HG02763 (cell line): Measurements from ENCODE around the gene PRPF4.
"Not testable (repeated sequence)": the region's sequence is repeated elsewhere in the genome, so short reads cannot be mapped to it uniquely, and the experiment has no call there.

Source experiments
- ATAC-seq: cut with Tn5 transposase; IDR thresholded peaks from one replicate; pipeline ENCODE4 v1.9.1; 2021; ENCODE audit warnings: mild to moderate bottlenecking, moderate library complexity; ENCODE audit not compliant: unreplicated experiment

PRPF4 gene

GRCh38 chr9:113267911-113268566 lies 7.4 kb upstream of the PRPF4 start:
- no peak for ATAC-seq

- ATAC-seq: no peak
These were observed 6.1 kb upstream of the PRPF4 start for GRCh38 chr9:113269355-113269754.

GRCh38 chr9:113269871-113270270 lies 5.6 kb upstream of the PRPF4 start:
- no peak for ATAC-seq

- ATAC-seq: peak; percentile 2
These were observed 843 bp upstream of the PRPF4 start for GRCh38 chr9:113274474-113275156.

GRCh38 chr9:113278840-113279239 lies 3.4 kb downstream of the PRPF4 start:
- no peak for ATAC-seq

DNA sequence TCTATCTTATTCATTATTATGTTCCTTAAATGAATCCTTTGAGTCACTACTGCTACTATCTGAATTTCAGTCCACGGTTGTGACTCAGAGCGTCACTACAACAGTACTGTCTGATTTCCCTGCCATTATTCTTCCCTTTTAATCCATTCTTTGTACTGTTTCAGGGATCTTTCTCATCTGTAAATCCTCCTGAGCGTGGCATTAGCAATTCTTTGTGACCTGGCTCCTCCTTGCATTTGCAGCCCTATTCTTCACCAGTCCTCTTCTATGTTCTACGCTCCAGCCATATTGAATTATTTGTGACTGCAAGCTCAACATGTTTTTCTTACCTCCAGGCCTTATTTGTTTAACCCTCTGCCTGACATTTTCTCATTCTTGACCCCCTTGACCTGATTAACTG lies 5.9 kb downstream of the PRPF4 start:
- ATAC-seq: no peak

- no peak for ATAC-seq
These were observed 13.6 kb downstream of the PRPF4 start for GRCh38 chr9:113289091-113289490.

DNA sequence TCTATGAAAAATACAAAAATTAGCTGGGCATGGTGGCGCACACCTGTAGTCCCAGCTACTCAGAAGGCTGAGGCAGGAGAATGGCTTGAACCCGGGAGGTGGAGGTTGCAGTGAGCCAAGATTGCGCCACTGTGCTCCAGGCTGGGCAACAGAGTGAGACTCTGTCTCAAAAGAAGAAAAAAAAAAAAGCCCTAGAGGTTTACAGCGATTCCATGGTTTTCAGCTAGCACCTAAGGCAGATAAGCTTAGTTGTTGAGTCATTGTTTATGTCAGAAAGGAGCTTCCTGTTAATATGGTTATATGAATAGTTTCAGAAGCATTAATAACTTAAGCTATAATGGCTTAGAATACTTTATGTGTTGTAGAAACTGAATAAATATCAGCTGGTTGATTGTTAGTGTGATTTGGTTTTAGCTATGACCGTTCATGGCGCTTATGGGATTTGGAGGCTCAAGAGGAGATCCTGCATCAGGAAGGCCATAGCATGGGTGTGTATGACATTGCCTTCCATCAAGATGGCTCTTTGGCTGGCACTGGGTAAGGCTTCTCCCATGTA lies 14.7 kb downstream of the PRPF4 start:
- no peak for ATAC-seq

GRCh38 chr9:113293285-113293878 lies 17.9 kb downstream of the PRPF4 start:
- no peak for ATAC-seq

DNA sequence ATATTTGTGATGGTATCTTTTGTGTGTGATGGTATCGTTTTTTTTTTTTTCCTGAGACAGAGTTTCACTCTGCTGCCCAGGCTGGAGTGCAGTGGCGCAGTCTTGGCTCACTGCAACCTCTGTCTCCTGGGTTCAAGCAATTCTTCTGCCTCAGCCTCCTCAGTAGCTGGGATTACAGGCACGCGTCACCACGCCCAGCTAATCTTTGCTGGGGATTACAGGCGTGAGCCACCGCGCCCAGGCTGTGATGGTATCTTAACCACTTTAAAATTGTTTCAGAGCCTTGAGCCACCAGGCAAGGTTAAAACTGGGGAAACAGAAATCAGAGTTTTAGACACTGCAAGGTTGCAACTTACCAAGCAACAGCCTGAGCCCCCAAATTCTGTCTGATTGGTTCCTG lies 20.8 kb downstream of the PRPF4 start:
- ATAC-seq: not testable (repeated sequence)

GRCh38 chr9:113296796-113297558 lies 21.5 kb downstream of the PRPF4 start:
- no peak for ATAC-seq

- no peak for ATAC-seq
These were observed 22.9 kb downstream of the PRPF4 start for GRCh38 chr9:113298311-113298710.

- no peak for ATAC-seq
These were observed 23.7 kb downstream of the PRPF4 start for GRCh38 chr9:113298924-113299770.

DNA sequence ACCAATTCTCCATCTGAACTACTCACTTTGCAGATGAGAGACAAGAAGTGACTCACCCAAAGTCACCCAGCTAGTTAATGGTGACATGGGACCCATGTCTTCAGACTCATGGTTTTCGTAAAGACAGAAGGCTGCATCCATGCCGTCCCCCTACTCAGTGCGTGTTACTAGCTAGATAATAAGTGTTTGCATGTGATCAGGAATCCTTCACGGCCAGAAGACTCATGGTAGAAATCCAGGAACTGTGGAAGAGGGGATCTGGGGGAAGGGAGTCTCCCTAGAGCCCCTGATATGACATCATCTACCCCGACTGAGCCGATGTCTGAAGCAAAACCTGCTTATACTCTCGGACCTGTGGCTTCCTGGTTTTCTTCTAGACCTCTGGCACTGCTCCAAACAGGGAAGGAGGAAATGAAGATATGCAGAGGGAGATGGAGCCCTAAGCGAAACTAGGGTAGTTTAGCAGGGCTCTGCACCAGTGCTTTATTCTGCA lies 24.4 kb downstream of the PRPF4 start:
- no peak for ATAC-seq

DNA sequence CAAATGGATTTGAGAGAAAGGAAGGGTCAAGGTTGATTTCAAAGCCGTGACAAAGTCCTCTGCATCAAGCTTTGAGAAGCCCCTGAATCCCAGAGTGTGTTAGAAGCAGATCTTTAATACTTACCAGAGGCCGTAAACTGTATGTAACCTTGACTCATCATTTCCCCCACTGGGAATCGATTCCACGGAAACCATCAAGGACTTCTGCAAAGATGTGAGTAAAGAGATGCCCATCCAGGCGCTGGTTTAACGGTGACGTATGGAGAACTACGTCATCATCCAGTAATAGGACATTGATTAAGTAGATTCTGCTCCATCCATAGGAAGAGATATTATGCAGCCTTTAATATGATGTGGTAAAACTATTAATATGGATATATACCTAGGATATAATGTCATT lies 26.1 kb downstream of the PRPF4 start:
- ATAC-seq: no peak

DNA sequence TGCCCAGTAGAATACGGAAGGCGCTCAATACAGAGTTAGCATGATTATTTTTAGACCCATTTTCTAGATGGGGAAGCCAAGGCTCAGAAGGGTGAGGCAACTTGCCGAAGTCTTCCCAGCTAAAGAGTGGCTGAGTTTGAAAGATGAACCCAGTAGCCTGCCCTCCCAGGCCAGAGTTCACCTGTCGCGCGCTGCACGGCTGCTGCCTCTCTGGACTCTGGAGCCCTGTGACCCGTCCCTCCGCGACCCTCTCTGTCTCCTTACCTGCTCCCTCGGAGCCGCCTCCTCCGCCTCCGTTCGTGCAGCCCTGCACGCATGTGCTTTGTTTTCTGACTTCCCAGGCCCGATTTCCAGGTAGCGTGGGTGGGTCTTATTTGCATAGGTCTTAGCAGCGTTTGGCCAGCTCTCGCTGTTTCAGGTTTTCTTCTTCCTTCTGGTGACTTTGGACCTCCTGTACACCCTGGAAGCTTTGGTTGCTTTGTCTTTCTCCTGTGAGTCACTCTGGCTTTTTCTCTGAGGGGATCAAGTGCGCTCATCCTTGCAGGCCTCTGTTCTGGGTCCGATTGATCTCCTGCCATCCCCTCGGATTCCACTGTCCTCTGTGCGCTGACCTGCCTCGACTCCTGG lies 27.4 kb downstream of the PRPF4 start, which contains the start of gene RNF183:
RNF183 (minus strand) TSS at position 585 of the 627 bp plus-strand sequence. CDS start 5,192 bp downstream, outside the sequence.
- ATAC-seq: no peak

- ATAC-seq: no peak
These were observed 31.1 kb downstream of the PRPF4 start for GRCh38 chr9:113306566-113306965.

DNA sequence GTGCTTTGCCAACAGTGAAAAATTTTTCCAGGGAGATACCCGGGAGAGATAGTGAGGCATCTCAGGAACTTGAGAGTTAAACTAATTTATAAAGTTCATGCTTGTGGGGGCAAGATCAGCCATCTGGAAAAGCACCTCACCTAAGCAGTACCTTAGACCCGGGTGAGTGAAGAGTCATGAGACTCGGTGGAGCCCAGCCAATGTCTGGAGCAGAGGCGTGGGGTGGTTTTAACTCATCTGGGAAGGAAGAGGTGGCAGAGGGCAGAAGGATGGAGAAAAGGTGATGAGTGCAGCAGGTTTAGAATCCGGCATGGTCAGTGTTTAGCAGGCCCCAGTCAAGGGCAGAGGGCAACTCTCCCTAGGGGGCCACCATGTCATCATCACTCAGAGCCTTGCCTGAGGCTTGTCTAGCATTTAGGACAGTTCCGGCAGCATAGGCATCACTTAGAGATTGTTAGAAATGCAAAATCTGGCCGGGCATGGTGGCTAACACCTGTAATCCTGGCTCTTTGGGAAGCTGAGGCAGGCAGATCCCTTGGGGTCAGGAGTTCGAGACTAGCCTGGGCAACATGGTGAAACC lies 32.0 kb downstream of the PRPF4 start:
- ATAC-seq: no peak

DNA sequence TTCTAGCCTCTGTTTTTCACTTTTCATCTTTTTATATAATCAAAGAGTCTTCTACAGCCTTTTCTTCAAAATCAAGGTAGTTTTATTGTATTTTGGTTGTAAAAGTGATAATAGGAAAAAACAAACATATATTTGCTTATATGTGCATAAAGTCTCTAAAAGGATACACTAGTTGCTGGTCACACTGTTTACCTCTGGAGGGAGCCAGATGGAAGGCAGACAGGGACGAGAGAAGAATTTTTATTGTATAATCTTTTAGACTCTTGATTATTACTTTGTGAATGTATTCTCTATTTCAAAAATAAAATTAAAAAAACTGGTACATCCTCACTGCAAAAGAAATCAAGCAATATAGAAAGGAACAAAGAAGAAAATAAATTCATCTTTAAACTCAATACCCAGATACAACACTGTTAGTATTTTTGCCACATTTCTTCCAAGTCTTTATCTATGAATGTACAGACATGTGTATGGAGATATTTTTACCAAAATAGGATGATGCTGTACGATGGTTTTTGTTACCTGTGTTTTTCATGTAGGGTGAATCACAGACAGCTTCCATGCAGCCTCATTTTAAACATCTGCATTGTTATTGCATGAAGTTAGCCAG lies 33.9 kb downstream of the PRPF4 start:
- no peak for ATAC-seq
